H1 (cell line): Measurements from ENCODE around the gene SLC25A20. TPM values are rescaled to one million over a fixed set of nuclear protein-coding genes. Genes with fewer than 3 reads are reported as not detected.

Source experiments
- CTCF ChIA-PET: fragments of 300-600 bp; sonication (Branson Sonifier 250); formaldehyde crosslinking; loops from one replicate; lab custom pipeline; 2021; ENCODE audit not compliant: partially characterized antibody; lab: Charles Lee
- POLR2A ChIA-PET: fragments of 300-600 bp; sonication (Branson Sonifier 250); formaldehyde crosslinking; loops from one replicate; lab custom pipeline; 2021; ENCODE audit warnings: inconsistent platforms; ENCODE audit not compliant: partially characterized antibody; lab: Charles Lee
- DNase-seq, 2 experiments: peaks; one replicate each; pipeline versions ENCODE4 v3.0.0 to v3.0.0-alpha.2; 2010 to 2022; ENCODE audit warnings: low spot score in 2 of 2, low read depth in 1 of 2, mixed read lengths in 1 of 2
- FAIRE-seq: peaks from 2 replicates; lab custom pipeline; 2011; peaks lifted over from hg19 to GRCh38; lab: Jason Lieb, UNC
- H2AFZ ChIP-seq: 2 replicates; pipeline ENCODE4 v1.8.1; 2012; ENCODE audit warnings: low read length, inconsistent platforms
- H2AK5ac ChIP-seq: 2 replicates; pipeline ENCODE4 v1.6.1; 2013; ENCODE audit warnings: low read depth, low read length
- H2BK120ac ChIP-seq: replicated peaks from 2 replicates; pipeline ENCODE3; 2013; ENCODE audit warnings: low read depth, low read length, inconsistent platforms
- H2BK12ac ChIP-seq: 2 replicates; pipeline ENCODE4 v1.6.1; 2013; ENCODE audit warnings: low read depth, low read length
- H2BK15ac ChIP-seq: 2 replicates; pipeline ENCODE4 v1.6.1; 2013; ENCODE audit warnings: low read length
- H2BK20ac ChIP-seq: 2 replicates; pipeline ENCODE4 v1.6.1; 2013; ENCODE audit warnings: low read length
- H2BK5ac ChIP-seq: 2 replicates; pipeline ENCODE4 v1.6.1; 2013; ENCODE audit warnings: low read depth, low read length
- H3K14ac ChIP-seq: 2 replicates; pipeline ENCODE4 v1.6.1; 2013; ENCODE audit warnings: inconsistent platforms; ENCODE audit not compliant: insufficient read length
- H3K18ac ChIP-seq: 2 replicates; pipeline ENCODE4 v1.6.1; 2013; ENCODE audit warnings: low read length; ENCODE audit errors: extremely low read depth
- H3K23ac ChIP-seq: 2 replicates; pipeline ENCODE4 v1.6.1; 2013; ENCODE audit warnings: inconsistent platforms; ENCODE audit not compliant: insufficient read length
- H3K23me2 ChIP-seq: 2 replicates; pipeline ENCODE4 v1.6.1; 2013; ENCODE audit warnings: low read depth, low read length
- H3K27ac ChIP-seq: 2 replicates; pipeline ENCODE4 v1.6.1; 2011; ENCODE audit warnings: low read depth, low read length, inconsistent platforms
- H3K27me3 ChIP-seq, 4 experiments: replicated peaks in 1 of 4; 1 replicate in 1 of 4; 2 replicates in 3 of 4; pipeline versions ENCODE4 v1.6.1 to v1.8.1; 2011 to 2013; ENCODE audit warnings: low read length in 3 of 4, mild to moderate bottlenecking in 3 of 4, inconsistent platforms in 2 of 4, mixed read lengths in 2 of 4, moderate library complexity in 1 of 4; ENCODE audit not compliant: control insufficient read depth in 3 of 4, insufficient read depth in 3 of 4; ENCODE audit errors: extremely low read depth in 1 of 4
- H3K36me3 ChIP-seq, 4 experiments: 2 replicates each; pipeline versions ENCODE4 v1.6.1 to v1.8.1; 2011 to 2013; ENCODE audit warnings: mild to moderate bottlenecking in 4 of 4, low read length in 3 of 4, moderate library complexity in 2 of 4, control low read depth in 1 of 4, inconsistent platforms in 1 of 4; ENCODE audit not compliant: insufficient read depth in 4 of 4, control insufficient read depth in 2 of 4
- H3K4ac ChIP-seq: replicated peaks from 2 replicates; pipeline ENCODE3; 2013; ENCODE audit warnings: low read length, low read depth, mixed read lengths, inconsistent platforms; ENCODE audit not compliant: insufficient read length
- H3K4me1 ChIP-seq, 4 experiments: replicated peaks in 1 of 4; 1 replicate in 1 of 4; 2 replicates in 3 of 4; pipeline versions ENCODE4 v1.6.1 to v1.8.1; 2011 to 2013; ENCODE audit warnings: low read length in 3 of 4, inconsistent platforms in 2 of 4, mixed read lengths in 1 of 4; ENCODE audit not compliant: insufficient read depth in 4 of 4, control insufficient read depth in 3 of 4
- H3K4me2 ChIP-seq, 2 experiments: 2 replicates each; pipeline versions ENCODE4 v1.6.1 to v1.8.1; 2011 to 2013; ENCODE audit warnings: low read depth in 2 of 2, low read length in 2 of 2, control low read depth in 1 of 2, inconsistent platforms in 1 of 2, mild to moderate bottlenecking in 1 of 2; ENCODE audit not compliant: insufficient read depth in 1 of 2
- H3K4me3 ChIP-seq, 4 experiments: fragments of 200-600, 300-600 bp in 1 of 4; sonication (generic), shearing (Covaris generic), sonication (Bioruptor Twin) in 1 of 4; 2 replicates each; pipeline versions ENCODE4 v1.5.1 to v1.8.1; 2011 to 2016; ENCODE audit warnings: low read length in 4 of 4, low read depth in 3 of 4, control low read depth in 2 of 4, inconsistent platforms in 2 of 4, mild to moderate bottlenecking in 2 of 4, mixed read lengths in 1 of 4, moderate library complexity in 1 of 4; ENCODE audit not compliant: insufficient read depth in 2 of 4; ENCODE audit errors: extremely low read depth in 1 of 4
- H3K56ac ChIP-seq: replicated peaks from 2 replicates; pipeline ENCODE3; 2013; ENCODE audit warnings: low read depth, mild to moderate bottlenecking, mixed read lengths, low read length, inconsistent platforms; ENCODE audit not compliant: insufficient read length
- H3K79me1 ChIP-seq: 2 replicates; pipeline ENCODE4 v1.6.1; 2013; ENCODE audit warnings: low read depth, low read length, control low read depth
- H3K79me2 ChIP-seq, 2 experiments: 2 replicates each; pipeline versions ENCODE4 v1.6.1 to v1.8.1; 2012 to 2013; ENCODE audit warnings: low read length in 2 of 2, mild to moderate bottlenecking in 2 of 2, inconsistent platforms in 1 of 2; ENCODE audit not compliant: insufficient read depth in 2 of 2, control insufficient read depth in 1 of 2
- H3K9ac ChIP-seq, 4 experiments: replicated peaks in 1 of 4; 1 replicate in 1 of 4; 2 replicates in 3 of 4; pipeline versions ENCODE4 v1.6.1 to v1.8.1; 2011 to 2013; ENCODE audit warnings: low read depth in 3 of 4, low read length in 3 of 4, control low read depth in 2 of 4, mild to moderate bottlenecking in 2 of 4, moderate library complexity in 2 of 4, inconsistent platforms in 1 of 4; ENCODE audit errors: extremely low read depth in 1 of 4
- H3K9me3 ChIP-seq, 2 experiments: 2 replicates each; pipeline versions ENCODE4 v1.6.1 to v1.8.1; 2012 to 2013; ENCODE audit warnings: mild to moderate bottlenecking in 2 of 2, moderate library complexity in 2 of 2, control low read depth in 1 of 2, inconsistent platforms in 1 of 2, low read depth in 1 of 2, low read length in 1 of 2, mixed read lengths in 1 of 2; ENCODE audit not compliant: insufficient read depth in 2 of 2
- H4K20me1 ChIP-seq, 2 experiments: replicated peaks in 1 of 2; 2 replicates each; pipeline versions ENCODE3 to v1.8.1; 2011 to 2013; ENCODE audit warnings: inconsistent platforms in 2 of 2, low read length in 2 of 2, mild to moderate bottlenecking in 1 of 2; ENCODE audit not compliant: insufficient read depth in 2 of 2, control insufficient read depth in 1 of 2
- H4K5ac ChIP-seq: 2 replicates; pipeline ENCODE4 v1.6.1; 2013; ENCODE audit warnings: low read length, low read depth, mixed read lengths, inconsistent platforms; ENCODE audit not compliant: insufficient read length
- H4K8ac ChIP-seq: 2 replicates; pipeline ENCODE4 v1.8.0; 2013; ENCODE audit warnings: mild to moderate bottlenecking, moderate library complexity, low read length, inconsistent platforms; ENCODE audit not compliant: insufficient read depth; ENCODE audit errors: extremely low read depth
- H4K91ac ChIP-seq: replicated peaks from 2 replicates; pipeline ENCODE3; 2013; ENCODE audit warnings: low read length, mixed read lengths, inconsistent platforms; ENCODE audit not compliant: insufficient read length
- ASH2L ChIP-seq: fragments of 200-600, 300-600 bp; sonication (generic); IDR thresholded peaks from one replicate; pipeline ENCODE4 v1.7.1; 2017; ENCODE audit warnings: low read length
- BACH1 ChIP-seq: IDR thresholded peaks from 2 replicates; pipeline ENCODE4 v1.6.1; 2012; ENCODE audit warnings: low read length, improper control_type of control experiment
- EZH2 ChIP-seq: fragments of 200-600 bp; sonication (generic); IDR thresholded peaks from 2 replicates; pipeline ENCODE4 v1.7.1; 2012; ENCODE audit warnings: low read depth, mild to moderate bottlenecking, moderate library complexity, low read length, inconsistent platforms; ENCODE audit not compliant: severe bottlenecking
- KDM4A ChIP-seq: IDR thresholded peaks from one replicate; pipeline ENCODE4 v1.7.1; 2012; ENCODE audit warnings: low read depth, mild to moderate bottlenecking, moderate library complexity, low read length, inconsistent platforms; ENCODE audit not compliant: severe bottlenecking
- POLR2A ChIP-seq, 2 experiments: IDR thresholded peaks; 1 replicate in 1 of 2; 2 replicates in 1 of 2; pipeline ENCODE4 v1.6.1; 2011; ENCODE audit warnings: low read depth in 2 of 2, low read length in 2 of 2, mild to moderate bottlenecking in 2 of 2; ENCODE audit errors: control extremely low read depth in 1 of 2
- RFX5 ChIP-seq: IDR thresholded peaks from 2 replicates; pipeline ENCODE4 v1.6.1; 2011; ENCODE audit warnings: low read depth, low read length, improper control_type of control experiment, borderline replicate concordance
- RXRA ChIP-seq: IDR thresholded peaks from 2 replicates; pipeline ENCODE4 v1.6.1; 2011; ENCODE audit warnings: low read depth, mild to moderate bottlenecking, low read length, moderate library complexity; ENCODE audit not compliant: insufficient read depth
- SAP30 ChIP-seq: fragments of 300-600 bp; sonication (generic); IDR thresholded peaks from 2 replicates; pipeline ENCODE4 v1.7.1; 2012; ENCODE audit warnings: low read length, moderate library complexity, mild to moderate bottlenecking, inconsistent platforms; ENCODE audit not compliant: insufficient read depth, insufficient replicate concordance
- SIRT6 ChIP-seq: IDR thresholded peaks from one replicate; pipeline ENCODE4 v1.7.1; 2012; ENCODE audit warnings: low read length, inconsistent platforms
- SP4 ChIP-seq: IDR thresholded peaks from 2 replicates; pipeline ENCODE4 v1.6.1; 2012; ENCODE audit warnings: low read length, inconsistent platforms
- WGBS, 2 experiments: shearing (Covaris generic) in 1 of 2; methylation state at CpG; one replicate each; pipeline versions ENCODE4 v1.1.6 to v1.1.7; 2013 to 2015; ENCODE audit warnings: low lambda C conversion rate in 2 of 2, mixed read lengths in 2 of 2, inconsistent platforms in 1 of 2, low coverage in 1 of 2, missing lambda C conversion rate in 1 of 2; ENCODE audit not compliant: insufficient replicate concordance in 2 of 2, insufficient coverage in 1 of 2, insufficient read length in 1 of 2; ENCODE audit errors: extremely low coverage in 1 of 2, missing lambda C conversion rate in 1 of 2; 5-methylcytosine and 5-hydroxymethylcytosine counted together
- polyA plus RNA-seq, 7 experiments: library from polyadenylated mRNA; depleted of rRNA in 3 of 7; stranded (reverse) in 5 of 7; unstranded in 2 of 7; fragments of >200 nt in 5 of 7; fragments of 200-250 nt in 2 of 7; gene quantifications; 1 replicate in 5 of 7; 2 replicates in 1 of 7; 4 replicates in 1 of 7; pipeline versions ENCODE4 v1.2.1 to v1.2.3, GENCODE V29; 2011 to 2013; ENCODE audit warnings: missing spikeins in 2 of 7, mixed read lengths in 2 of 7
- total RNA-seq: library from RNA; stranded (reverse); fragmentation: NEBNext Ultra II Directional; extraction: Animal tissue kit (Norgen Biotek cat#: 25700); gene quantifications from 2 replicates; pipeline ENCODE4 v1.2.1, GENCODE V29; 2021
- TF ChIP-seq, protein P1 (sequence below): IDR thresholded peaks from 2 replicates; pipeline ENCODE4 v1.6.1; 2011; ENCODE audit warnings: low read depth, mild to moderate bottlenecking, low read length; ENCODE audit not compliant: insufficient read depth
- TF ChIP-seq, protein P2 (sequence below): IDR thresholded peaks from 2 replicates; pipeline ENCODE4 v1.6.1; 2012; ENCODE audit warnings: inconsistent platforms

Gene SLC25A20
- total and polyA plus RNA-seq, 2 of the 8 experiments (the other 6 are each of a cell fraction or from before 2014, with no cell fraction given): 3.8 to 4.0 TPM

DNA sequence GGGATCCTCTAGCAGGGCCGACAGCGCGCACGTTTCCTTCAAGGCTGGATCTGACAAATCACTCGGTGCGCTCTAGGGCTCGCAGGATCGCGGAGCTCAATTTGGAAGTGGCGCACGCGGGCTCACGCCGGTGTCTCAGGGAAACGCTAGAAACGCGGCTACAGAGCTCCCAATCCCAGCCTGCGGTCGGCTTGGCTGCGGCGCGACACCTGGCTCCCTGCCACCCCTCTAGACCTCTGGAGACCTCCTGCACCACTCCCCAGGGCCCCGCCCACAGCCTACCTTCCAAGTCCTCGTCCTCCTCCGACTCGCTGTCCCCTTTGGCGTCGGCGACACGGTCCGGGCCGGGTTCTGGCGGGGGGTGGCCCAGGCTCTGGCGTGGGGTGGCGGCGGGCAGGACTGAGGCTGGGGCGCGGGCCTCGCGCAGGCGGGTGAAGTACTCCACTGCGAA, 51.6 kb downstream of the SLC25A20 start:
- Histone ChIP-seq H2AFZ (0 out of 2 replicates have a peak overlapping the region, but pooled peaks have one; percentile 11), H3K4ac (no peak overlapping the region), H3K9me3 (no peaks in the 10 kb centered on the region), H3K23me2 (peaks cover 10% of the 10 kb centered on the region), H2BK12ac (no peak overlapping the region), H3K18ac (no peak overlapping the region; the same call in 1 of the 2 replicates), H2BK5ac (no peak overlapping the region), H2BK15ac (no peak overlapping the region), H3K79me2 (no peaks in the 10 kb centered on the region), H3K4me1 (peaks cover 0 to 2% (median 0%) of the 10 kb centered on the region in 4 experiments; a peak in 1 of 7 replicates), H3K27ac (no peak overlapping the region), H3K4me2 (peak overlapping the region; percentile 74 to 95), H4K8ac (peak overlapping the region; percentile 68; the same call in 1 of the 2 replicates), H3K27me3 (peaks cover 0 to 5% (median 0%) of the 10 kb centered on the region in 4 experiments; a peak in 3 of 7 replicates), H3K14ac (no peak overlapping the region), H2BK20ac (no peak overlapping the region), H3K79me1 (no peaks in the 10 kb centered on the region), H3K56ac (no peak overlapping the region), H2BK120ac (no peak overlapping the region), H2AK5ac (no peak overlapping the region), H3K36me3 (no peaks in the 10 kb centered on the region), H4K20me1 (no peaks in the 10 kb centered on the region), H4K5ac (no peak overlapping the region), H3K23ac (no peak overlapping the region), H4K91ac (no peak overlapping the region), H3K4me3 (peak overlapping the region; percentile 50 to 75 (median 64)), H3K9ac (peak overlapping the region in 2 of 4 experiments; percentile 41; a peak in 3 of 7 replicates)
- DNase-seq (peak; percentile 23 to 81), FAIRE-seq (no peak)
- POLR2A ChIA-PET: interaction anchor here (0.7 to 2.0 kb wide), 13 partner anchors 9 to 246 kb away, joined by 3 to 4 read pairs (median 3); partner anchors contain the start of genes QRICH1, SLC25A20 and SLC26A6
- WGBS, 2 experiments: 1% methylated on average over 33 of the region's 42 CpGs; no CpG with 5 or more reads in 1 of the 2 experiments
- CTCF ChIA-PET: interaction anchor here (0.5 to 1.8 kb wide), 5 partner anchors 26 to 689 kb away, joined by 3 read pairs; no protein-coding TSS in a partner anchor
- no peak for TF ChIP-seq SP4
- no peak for TF ChIP-seq RFX5
- TF ChIP-seq, protein P1, sequence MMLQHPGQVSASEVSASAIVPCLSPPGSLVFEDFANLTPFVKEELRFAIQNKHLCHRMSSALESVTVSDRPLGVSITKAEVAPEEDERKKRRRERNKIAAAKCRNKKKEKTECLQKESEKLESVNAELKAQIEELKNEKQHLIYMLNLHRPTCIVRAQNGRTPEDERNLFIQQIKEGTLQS: no peak
- no peak for TF ChIP-seq RXRA
- TF ChIP-seq, protein P2, sequence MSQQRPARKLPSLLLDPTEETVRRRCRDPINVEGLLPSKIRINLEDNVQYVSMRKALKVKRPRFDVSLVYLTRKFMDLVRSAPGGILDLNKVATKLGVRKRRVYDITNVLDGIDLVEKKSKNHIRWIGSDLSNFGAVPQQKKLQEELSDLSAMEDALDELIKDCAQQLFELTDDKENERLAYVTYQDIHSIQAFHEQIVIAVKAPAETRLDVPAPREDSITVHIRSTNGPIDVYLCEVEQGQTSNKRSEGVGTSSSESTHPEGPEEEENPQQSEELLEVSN: peak; percentile 26
- TF ChIP-seq EZH2: peak; percentile 29
- no peak for TF ChIP-seq POLR2A (IDR thresholded peaks at IDR 0.05; ENCODE audit: control extremely low read depth in 1 of 2, low read depth in 2 of 2, low read length in 2 of 2)
- no peak for TF ChIP-seq ASH2L
- no peak for TF ChIP-seq SIRT6
- peak; percentile 44; the same call in 1 of the 2 replicates for TF ChIP-seq BACH1
- TF ChIP-seq KDM4A: peak; percentile 75
- TF ChIP-seq SAP30: peak; percentile 24
